K562 (cell line): Measurements from ENCODE around the gene VHLL. TPM values are rescaled to one million over a fixed set of nuclear protein-coding genes. Genes with fewer than 3 reads are reported as not detected.

Experiments used
- ATAC-seq: fragments of 200-7000 bp; cut with Tn5 transposase; 3 replicates; pipeline ENCODE4 v1.9.1; 2020; ENCODE audit warnings: moderate library complexity
- BruUV-seq: library from RNA; stranded (reverse); fragments of 400-500 nt; replicated peaks from 2 replicates; lab custom pipeline; 2021; lab: Mats Ljungman, UMichigan
- CTCF ChIA-PET: fragments of 300-600 bp; formaldehyde crosslinking; extraction: SDS; loops from one replicate; lab custom pipeline; 2021; ENCODE audit warnings: low intra/inter-chr PET ratio; lab: Yijun Ruan, JAX
- POLR2A ChIA-PET: fragments of 300-600, 350-650 bp; sonication (Branson Sonifier 250); formaldehyde crosslinking; extraction: SDS; loops from one replicate; lab custom pipeline; 2021; ENCODE audit warnings: antibody characterized with exemption, inconsistent platforms; lab: Yijun Ruan, JAX
- DNase-seq, 4 experiments: peaks; one replicate each; pipeline versions ENCODE4 v3.0.0 to v3.0.0-alpha.2; 2011 to 2018; ENCODE audit warnings: low spot score in 3 of 4, mixed read lengths in 3 of 4; ENCODE audit errors: extremely low read depth in 1 of 4
- FAIRE-seq: peaks from 2 replicates; lab custom pipeline; 2011; peaks lifted over from hg19 to GRCh38; lab: Jason Lieb, UNC
- H2AFZ ChIP-seq: 2 replicates; pipeline ENCODE4 v1.6.0; 2011; ENCODE audit warnings: low read depth, low read length, control low read depth, inconsistent platforms
- H3K27ac ChIP-seq: fragments of 200-600 bp; 3 replicates; pipeline ENCODE4 v1.8.0; 2011; ENCODE audit warnings: low read depth, mild to moderate bottlenecking, control low read depth, inconsistent platforms, low read length, moderate library complexity, mixed read lengths; ENCODE audit errors: extremely low read depth
- H3K27me3 ChIP-seq, 2 experiments: fragments of 300-600 bp in 1 of 2; 2 replicates in 1 of 2; 3 replicates in 1 of 2; pipeline versions ENCODE4 v1.6.0 to v1.8.0; 2011; ENCODE audit warnings: inconsistent platforms in 2 of 2, low read length in 2 of 2, mild to moderate bottlenecking in 1 of 2, mixed read lengths in 1 of 2, moderate library complexity in 1 of 2; ENCODE audit not compliant: control insufficient read depth in 2 of 2, insufficient read depth in 2 of 2
- H3K36me3 ChIP-seq: fragments of 300-600 bp; 3 replicates; pipeline ENCODE4 v1.8.0; 2011; ENCODE audit warnings: mild to moderate bottlenecking, low read length, inconsistent platforms; ENCODE audit not compliant: control insufficient read depth, insufficient read depth
- H3K4me1 ChIP-seq, 2 experiments: fragments of 200-600 bp in 1 of 2; replicated peaks in 1 of 2; 2 replicates in 1 of 2; 3 replicates in 1 of 2; pipeline versions ENCODE4 v1.5.1 to v1.8.0; 2011; ENCODE audit warnings: inconsistent platforms in 2 of 2, low read length in 2 of 2, mild to moderate bottlenecking in 1 of 2, mixed read lengths in 1 of 2, moderate library complexity in 1 of 2; ENCODE audit not compliant: control insufficient read depth in 2 of 2, insufficient read depth in 2 of 2
- H3K4me2 ChIP-seq: 2 replicates; pipeline ENCODE4 v1.6.1; 2011; ENCODE audit warnings: low read length, control low read depth, inconsistent platforms, mixed read lengths; ENCODE audit not compliant: insufficient read depth
- H3K4me3 ChIP-seq: fragments of 200-600 bp; sonication (generic), shearing (Covaris generic); 2 replicates; pipeline ENCODE4 v1.5.1; 2016; ENCODE audit warnings: control low read depth, inconsistent platforms
- H3K79me2 ChIP-seq: fragments of 200-600 bp; 3 replicates; pipeline ENCODE4 v1.8.0; 2011; ENCODE audit warnings: low read length, inconsistent platforms; ENCODE audit not compliant: control insufficient read depth, insufficient read depth
- H3K9ac ChIP-seq, 2 experiments: 2 replicates each; pipeline versions ENCODE4 v1.6.0 to v1.6.1; 2011; ENCODE audit warnings: low read depth in 2 of 2, low read length in 2 of 2, control low read depth in 1 of 2, inconsistent platforms in 1 of 2, mild to moderate bottlenecking in 1 of 2, mixed read lengths in 1 of 2; ENCODE audit not compliant: insufficient read depth in 1 of 2
- H3K9me1 ChIP-seq: one replicate; pipeline ENCODE4 v1.6.0; 2011; ENCODE audit warnings: inconsistent platforms, mild to moderate bottlenecking, low read length, moderate library complexity; ENCODE audit not compliant: control insufficient read depth, insufficient read depth
- H3K9me3 ChIP-seq: replicated peaks from 2 replicates; pipeline ENCODE4 v1.5.1; 2011; ENCODE audit warnings: low read depth, low read length, inconsistent platforms; ENCODE audit not compliant: control insufficient read depth, insufficient read depth
- H4K20me1 ChIP-seq: replicated peaks from 2 replicates; pipeline ENCODE4 v1.6.1; 2011; ENCODE audit warnings: low read length, inconsistent platforms, mixed read lengths; ENCODE audit not compliant: control insufficient read depth, insufficient read depth
- BRD9 ChIP-seq: fragments of 450-650 bp; IDR thresholded peaks from 2 replicates; pipeline ENCODE4 v1.6.1; 2018; ENCODE audit warnings: low read depth; ENCODE audit not compliant: partially characterized antibody
- FOS ChIP-seq: IDR thresholded peaks from 3 replicates; pipeline ENCODE4 v1.6.1; 2011; ENCODE audit not compliant: insufficient read length; ENCODE audit errors: extremely low read depth
- NCOA4 ChIP-seq: fragments of 450-650 bp; IDR thresholded peaks from 2 replicates; pipeline ENCODE4 v1.6.1; 2018; ENCODE audit warnings: mild to moderate bottlenecking; ENCODE audit not compliant: partially characterized antibody
- RBM15 ChIP-seq: fragments of 200-400 bp; formaldehyde crosslinking; IDR thresholded peaks from 2 replicates; pipeline ENCODE4 v1.6.1; 2018; ENCODE audit warnings: mild to moderate bottlenecking, low read length, moderate library complexity; ENCODE audit not compliant: insufficient read depth
- SAFB2 ChIP-seq: fragments of 200-400 bp; formaldehyde crosslinking; IDR thresholded peaks from 2 replicates; pipeline ENCODE4 v1.6.1; 2018; ENCODE audit warnings: borderline replicate concordance, low read length, low read depth, moderate library complexity; ENCODE audit not compliant: severe bottlenecking
- SIN3B ChIP-seq: fragments of 450-650 bp; IDR thresholded peaks from 2 replicates; pipeline ENCODE4 v1.6.1; 2017; ENCODE audit warnings: low read depth, mild to moderate bottlenecking, moderate library complexity
- SMAD4 ChIP-seq: fragments of 250-450 bp; sonication (Bioruptor Pico); conservative IDR thresholded peaks from 2 replicates; pipeline ENCODE4 v1.8.0; 2021; ENCODE audit warnings: inconsistent platforms, mild to moderate bottlenecking, moderate library complexity
- SRSF3 ChIP-seq: fragments of 200-400 bp; formaldehyde crosslinking; IDR thresholded peaks from 2 replicates; pipeline ENCODE4 v1.6.1; 2016; ENCODE audit warnings: mild to moderate bottlenecking, low read length, moderate library complexity; ENCODE audit not compliant: insufficient read depth
- SUPT5H ChIP-seq: fragments of 450-650 bp; IDR thresholded peaks from 2 replicates; pipeline ENCODE4 v1.6.1; 2016
- TAF1 ChIP-seq: IDR thresholded peaks from 2 replicates; pipeline ENCODE4 v1.6.1; 2011; ENCODE audit warnings: mild to moderate bottlenecking, low read length, moderate library complexity; ENCODE audit not compliant: insufficient read depth, control insufficient read depth, severe bottlenecking; ENCODE audit errors: extremely low read depth
- TBP ChIP-seq: optimal IDR thresholded peaks from 2 replicates; pipeline ENCODE3; 2011; ENCODE audit warnings: low read depth, low read length, improper control_type of control experiment
- XRCC4 ChIP-seq: IDR thresholded peaks from one replicate; pipeline ENCODE4 v1.6.1; 2011; ENCODE audit not compliant: insufficient read depth, insufficient read length; ENCODE audit errors: extremely low read depth
- XRCC5 ChIP-seq: fragments of 200-400 bp; formaldehyde crosslinking; IDR thresholded peaks from 2 replicates; pipeline ENCODE4 v1.6.1; 2017; ENCODE audit warnings: low read depth, mild to moderate bottlenecking, low read length
- ZNF121 ChIP-seq: sonication (generic); formaldehyde crosslinking; conservative IDR thresholded peaks from 2 replicates; pipeline ENCODE4 v1.8.0; 2022; ENCODE audit warnings: missing genetic modification reagents
- ZNF282 ChIP-seq: sonication (generic); formaldehyde crosslinking; IDR thresholded peaks from 2 replicates; pipeline ENCODE4 v1.8.1; 2023; ENCODE audit warnings: missing genetic modification reagents
- ZNF384 ChIP-seq: IDR thresholded peaks from 2 replicates; pipeline ENCODE4 v1.6.1; 2012; ENCODE audit warnings: low read depth, low read length, improper control_type of control experiment
- WGBS: fragments of 100-300 bp; shearing (Covaris generic); methylation state at CpG from one replicate; pipeline ENCODE4 v1.1.6; 2016; ENCODE audit warnings: low coverage, mixed read lengths; ENCODE audit not compliant: insufficient coverage; ENCODE audit errors: missing lambda C conversion rate; 5-methylcytosine and 5-hydroxymethylcytosine counted together
- in situ Hi-C: fragments of 300-500 bp; cut with MboI; formaldehyde crosslinking; loops from 4 replicates; pipeline ENCODE4 v1.15.0; 2018; ENCODE audit warnings: inconsistent platforms, mixed read lengths
- intact Hi-C: fragments of 100-400 bp; cut with micrococcal nuclease; formaldehyde crosslinking; loops from 2 replicates; pipeline ENCODE4 v1.14.2; 2022
- polyA plus RNA-seq, 8 experiments: library from polyadenylated mRNA; depleted of rRNA in 4 of 8; stranded (reverse) in 5 of 8; unstranded in 3 of 8; fragments of >200 nt; fragmentation: Nextera tagmentation in 2 of 8; fragmentation: Illumina TruSeq in 1 of 8; extraction: Ambion mirVana in 2 of 8; extraction: Trizol in 1 of 8; gene quantifications; 2 replicates each; pipeline versions ENCODE4 v1.2.1 to v1.2.3, GENCODE V29; 2011 to 2014; ENCODE audit warnings: inconsistent platforms in 1 of 8, missing spikeins in 1 of 8
- total RNA-seq, 7 experiments: library from RNA; depleted of rRNA in 6 of 7; stranded (reverse); fragments of >200 nt in 6 of 7; fragmentation: Illumina TruSeq in 2 of 7; extraction: Trizol in 2 of 7; gene quantifications; 2 replicates each; pipeline versions ENCODE4 v1.2.1 to v1.2.3, GENCODE V29; 2011 to 2021; ENCODE audit warnings: low replicate concordance in 1 of 7
- TF ChIP-seq, protein P1 (sequence below): sonication (generic); formaldehyde crosslinking; IDR thresholded peaks from 2 replicates; pipeline ENCODE4 v1.8.1; 2023; ENCODE audit warnings: mild to moderate bottlenecking, missing genetic modification reagents
- TF ChIP-seq, protein P2 (sequence below): fragments of 450-650 bp; formaldehyde crosslinking; IDR thresholded peaks from 2 replicates; pipeline ENCODE4 v1.4.0; 2020; ENCODE audit warnings: mild to moderate bottlenecking

The VHLL gene
- total and polyA plus RNA-seq, 9 of the 15 experiments (the other 6 are each of a cell fraction or from before 2014, with no cell fraction given) = not detected

DNA sequence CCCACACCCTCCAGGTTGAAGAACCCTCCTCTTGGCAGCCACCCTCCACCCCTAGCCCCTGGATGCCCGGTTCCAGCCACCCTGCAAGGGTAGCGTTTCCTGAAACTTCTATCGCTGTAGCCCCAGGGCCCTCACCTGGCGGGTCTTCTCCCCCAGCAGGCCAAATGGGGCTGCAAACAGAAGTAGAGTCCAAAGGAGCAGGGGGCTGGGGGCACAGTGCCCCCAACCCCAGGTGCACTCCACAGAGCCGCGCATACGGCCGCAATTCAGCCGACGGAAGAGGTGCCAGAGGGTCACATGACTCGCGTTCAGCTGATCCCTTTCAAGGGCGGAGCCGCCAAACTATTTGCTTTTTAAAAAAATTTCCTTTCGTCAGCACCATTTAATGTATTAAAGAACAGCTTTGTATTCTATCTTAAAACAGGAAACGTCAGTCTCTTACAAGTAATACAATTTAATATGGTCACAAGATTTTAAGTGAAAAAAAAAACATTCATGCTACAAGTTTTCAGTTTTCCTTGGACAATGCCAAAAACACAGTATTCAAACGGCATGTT lies 3.6 kb downstream of the VHLL start, which contains the start of gene GLMP:
Gene GLMP (minus strand): TSS at position 289 of the 557 bp plus-strand sequence. CDS start 34 bp downstream, at position 255.
- Histone ChIP-seq H3K9ac (peak within 1 kb of the TSS; percentile 70 to 91), H3K4me3 (peak within 1 kb of the TSS; percentile 66), H3K9me1 (no peaks in the 10 kb centered on the region), H3K4me2 (peak within 1 kb of the TSS; percentile 91), H3K79me2 (no peaks in the 10 kb centered on the region), H2AFZ (peak within 1 kb of the TSS; percentile 100), H3K9me3 (no peaks in the 10 kb centered on the region), H3K4me1 (peaks cover 7 to 17% of the 10 kb centered on the region in 2 experiments; a peak in 4 of 5 replicates), H3K36me3 (peaks cover 14% of the 10 kb centered on the region; the same call in 1 of the 3 replicates), H3K27ac (peak within 1 kb of the TSS; percentile 64), H4K20me1 (no peaks in the 10 kb centered on the region), H3K27me3 (peaks cover 0 to 2% of the 10 kb centered on the region in 2 experiments; a peak in 1 of 5 replicates)
- intact Hi-C loops = no loop called here
- ChIA-PET CTCF (interaction anchor here (0.7 kb wide), 1 partner anchor 65 kb away, joined by 3 read pairs; no protein-coding TSS in a partner anchor), POLR2A (interaction anchor here (0.6 to 1.2 kb wide), 9 partner anchors 9 to 275 kb away, joined by 3 to 6 read pairs (median 3); partner anchors contain the start of genes SMG5, SSR2 and TMEM79)
- BruUV-seq = no TSS peak
- FAIRE-seq (peak; percentile 63), DNase-seq (peak; percentile 71 to 85 (median 78)), ATAC-seq (peak; percentile 87)
- WGBS = 5% methylated on average over 17 of the region's 17 CpGs
- in situ Hi-C loops = no loop called here
- TF ChIP-seq SUPT5H (peak; percentile 50; the same call in 1 of the 2 replicates), SIN3B (peak; percentile 87), SAFB2 (no peak), ZNF121 (no peak), SRSF3 (no peak), SMAD4 (CRISPR knock-in tag) (peak; percentile 22; the same call in 1 of the 2 replicates), TBP (peak; percentile 32), TAF1 (peak; percentile 13), ZNF384 (peak; percentile 77), RBM15 (no peak), FOS (no peak), NCOA4 (no peak), XRCC4 (no peak), ZNF282 (CRISPR knock-in tag) (no peak), XRCC5 (no peak), BRD9 (no peak)
- TF ChIP-seq, protein P1, sequence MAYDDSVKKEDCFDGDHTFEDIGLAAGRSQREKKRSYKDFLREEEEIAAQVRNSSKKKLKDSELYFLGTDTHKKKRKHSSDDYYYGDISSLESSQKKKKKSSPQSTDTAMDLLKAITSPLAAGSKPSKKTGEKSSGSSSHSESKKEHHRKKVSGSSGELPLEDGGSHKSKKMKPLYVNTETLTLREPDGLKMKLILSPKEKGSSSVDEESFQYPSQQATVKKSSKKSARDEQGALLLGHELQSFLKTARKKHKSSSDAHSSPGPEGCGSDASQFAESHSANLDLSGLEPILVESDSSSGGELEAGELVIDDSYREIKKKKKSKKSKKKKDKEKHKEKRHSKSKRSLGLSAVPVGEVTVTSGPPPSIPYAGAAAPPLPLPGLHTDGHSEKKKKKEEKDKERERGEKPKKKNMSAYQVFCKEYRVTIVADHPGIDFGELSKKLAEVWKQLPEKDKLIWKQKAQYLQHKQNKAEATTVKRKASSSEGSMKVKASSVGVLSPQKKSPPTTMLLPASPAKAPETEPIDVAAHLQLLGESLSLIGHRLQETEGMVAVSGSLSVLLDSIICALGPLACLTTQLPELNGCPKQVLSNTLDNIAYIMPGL (CRISPR knock-in tag) = no peak
- TF ChIP-seq, protein P2, sequence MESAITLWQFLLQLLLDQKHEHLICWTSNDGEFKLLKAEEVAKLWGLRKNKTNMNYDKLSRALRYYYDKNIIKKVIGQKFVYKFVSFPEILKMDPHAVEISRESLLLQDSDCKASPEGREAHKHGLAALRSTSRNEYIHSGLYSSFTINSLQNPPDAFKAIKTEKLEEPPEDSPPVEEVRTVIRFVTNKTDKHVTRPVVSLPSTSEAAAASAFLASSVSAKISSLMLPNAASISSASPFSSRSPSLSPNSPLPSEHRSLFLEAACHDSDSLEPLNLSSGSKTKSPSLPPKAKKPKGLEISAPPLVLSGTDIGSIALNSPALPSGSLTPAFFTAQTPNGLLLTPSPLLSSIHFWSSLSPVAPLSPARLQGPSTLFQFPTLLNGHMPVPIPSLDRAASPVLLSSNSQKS (CRISPR knock-in tag) = no peak
